ENCODE data around the gene JAGN1. TPM values are rescaled to one million over a fixed set of nuclear protein-coding genes. Genes with fewer than 3 reads are reported as not detected.
"Not testable (repeated sequence)": the region's sequence is repeated elsewhere in the genome, so short reads cannot be mapped to it uniquely, and the experiment has no call there.

JAGN1 gene
- total and polyA plus RNA-seq, 4 donors = 19.8 to 34.1 (median 24.4) TPM

DNA sequence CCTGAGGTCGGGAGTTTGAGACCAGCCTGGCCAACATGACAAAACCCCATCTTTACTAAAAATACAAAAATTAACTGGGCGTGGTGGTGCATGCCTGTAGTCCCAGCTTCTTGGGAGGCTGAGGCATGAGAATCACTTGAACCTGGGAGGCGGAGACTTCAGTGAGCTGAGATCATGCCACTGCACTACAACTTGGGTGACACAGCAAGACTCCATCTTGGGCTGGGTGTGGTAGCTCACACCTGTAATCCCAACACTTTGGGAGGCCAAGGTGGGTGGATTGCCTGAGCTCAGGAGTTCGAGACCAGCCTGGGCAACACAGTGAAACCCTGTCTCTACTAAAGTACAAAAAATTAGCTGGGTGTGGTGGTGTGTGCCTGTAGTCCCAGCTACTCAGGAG lies 14.2 kb upstream of the JAGN1 start:
- H3K4me3 ChIP-seq (ENCODE audit: low read length in 2 of 2); H3K27ac ChIP-seq (ENCODE audit: low read depth in 1 of 2, low read length in 2 of 2); intact Hi-C loops (cut with DNase I); ATAC-seq (ENCODE audit: low FRiP score); H3K36me3 ChIP-seq (ENCODE audit: control insufficient read depth in 1 of 2, insufficient read depth in 2 of 2, low read length in 1 of 2); H3K4me1 ChIP-seq (ENCODE audit: control insufficient read depth in 1 of 2, insufficient read depth in 2 of 2, low read length in 2 of 2); H3K27me3 ChIP-seq (ENCODE audit: control insufficient read depth in 1 of 2, insufficient read depth in 2 of 2, low read length in 1 of 2); H3K9me3 ChIP-seq (ENCODE audit: control insufficient read depth, low read length): not testable (repeated sequence)
- DNase-seq = peak in 1 of 2 donors; percentile 8
- WGBS, 2 donors = 87 to 89% methylated on average over 4 of the region's 4 CpGs

DNA sequence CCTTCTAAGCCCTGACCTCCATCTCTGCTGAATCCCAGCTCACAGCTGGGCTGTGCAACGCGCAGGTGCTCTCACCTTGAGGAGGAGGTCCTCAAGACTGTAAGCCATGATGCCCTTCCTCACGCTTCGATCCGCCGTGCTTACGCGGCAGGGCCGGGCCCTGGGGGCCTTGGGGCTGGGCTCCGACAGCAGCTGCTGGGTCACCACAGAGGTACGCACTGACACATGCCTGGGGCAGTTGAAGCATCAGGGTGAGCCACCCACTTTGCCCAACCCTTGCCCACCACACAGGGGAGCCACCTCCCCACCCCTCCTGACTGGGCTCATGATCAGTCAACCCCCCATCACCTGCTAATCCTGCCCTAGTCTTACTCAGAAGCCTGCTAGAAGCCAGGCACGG lies 13.4 kb upstream of the JAGN1 start:
- intact Hi-C loops (cut with DNase I) = no loop called here
- no peaks in the 10 kb centered on the region for H3K36me3 ChIP-seq (ENCODE audit: control insufficient read depth in 1 of 2, insufficient read depth in 2 of 2, low read length in 1 of 2)
- WGBS, 2 donors = 89% methylated on average over 12 of the region's 12 CpGs
- ATAC-seq (ENCODE audit: low FRiP score) (no peak), DNase-seq (peak in 1 of 2 donors; percentile 44)
- no peak overlapping the region for H3K27ac ChIP-seq (ENCODE audit: low read depth in 1 of 2, low read length in 2 of 2)
- no peaks in the 10 kb centered on the region for H3K9me3 ChIP-seq (ENCODE audit: control insufficient read depth, low read length)
- H3K4me3 ChIP-seq (ENCODE audit: low read length in 2 of 2) = no peak overlapping the region
- no peaks in the 10 kb centered on the region for H3K27me3 ChIP-seq (ENCODE audit: control insufficient read depth in 1 of 2, insufficient read depth in 2 of 2, low read length in 1 of 2)
- no peaks in the 10 kb centered on the region for H3K4me1 ChIP-seq (ENCODE audit: control insufficient read depth in 1 of 2, insufficient read depth in 2 of 2, low read length in 2 of 2)

DNA sequence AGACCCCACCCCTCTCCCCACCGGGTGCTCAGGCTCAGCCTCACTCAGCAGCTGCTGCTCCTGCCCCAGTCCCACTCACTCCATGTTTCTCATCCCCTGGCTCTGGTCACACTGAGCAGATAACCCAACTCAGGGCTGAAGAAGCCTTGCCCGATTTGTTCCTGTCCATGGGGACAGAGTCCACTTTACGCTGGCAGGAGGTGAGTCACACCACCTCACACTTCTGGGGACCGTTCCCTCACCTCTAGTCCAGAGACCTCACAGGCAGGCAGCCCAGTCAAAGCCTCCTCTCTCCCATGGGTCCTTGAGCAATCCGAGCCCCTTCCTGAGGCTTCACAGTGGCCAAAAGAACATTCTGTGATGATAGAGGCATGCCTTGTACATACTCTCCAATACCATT lies 11.7 kb upstream of the JAGN1 start:
- intact Hi-C loops (cut with DNase I) = no loop called here
- Histone ChIP-seq H3K27ac (ENCODE audit: low read depth in 1 of 2, low read length in 2 of 2) (no peak overlapping the region), H3K27me3 (ENCODE audit: control insufficient read depth in 1 of 2, insufficient read depth in 2 of 2, low read length in 1 of 2) (no peaks in the 10 kb centered on the region), H3K9me3 (ENCODE audit: control insufficient read depth, low read length) (no peaks in the 10 kb centered on the region), H3K4me1 (ENCODE audit: control insufficient read depth in 1 of 2, insufficient read depth in 2 of 2, low read length in 2 of 2) (no peaks in the 10 kb centered on the region), H3K36me3 (ENCODE audit: control insufficient read depth in 1 of 2, insufficient read depth in 2 of 2, low read length in 1 of 2) (no peaks in the 10 kb centered on the region), H3K4me3 (ENCODE audit: low read length in 2 of 2) (no peak overlapping the region)
- ATAC-seq (ENCODE audit: low FRiP score) (no peak), DNase-seq (peak in 1 of 2 donors; percentile 55)
- 74% methylated on average over 5 of the region's 5 CpGs for WGBS, 2 donors

DNA sequence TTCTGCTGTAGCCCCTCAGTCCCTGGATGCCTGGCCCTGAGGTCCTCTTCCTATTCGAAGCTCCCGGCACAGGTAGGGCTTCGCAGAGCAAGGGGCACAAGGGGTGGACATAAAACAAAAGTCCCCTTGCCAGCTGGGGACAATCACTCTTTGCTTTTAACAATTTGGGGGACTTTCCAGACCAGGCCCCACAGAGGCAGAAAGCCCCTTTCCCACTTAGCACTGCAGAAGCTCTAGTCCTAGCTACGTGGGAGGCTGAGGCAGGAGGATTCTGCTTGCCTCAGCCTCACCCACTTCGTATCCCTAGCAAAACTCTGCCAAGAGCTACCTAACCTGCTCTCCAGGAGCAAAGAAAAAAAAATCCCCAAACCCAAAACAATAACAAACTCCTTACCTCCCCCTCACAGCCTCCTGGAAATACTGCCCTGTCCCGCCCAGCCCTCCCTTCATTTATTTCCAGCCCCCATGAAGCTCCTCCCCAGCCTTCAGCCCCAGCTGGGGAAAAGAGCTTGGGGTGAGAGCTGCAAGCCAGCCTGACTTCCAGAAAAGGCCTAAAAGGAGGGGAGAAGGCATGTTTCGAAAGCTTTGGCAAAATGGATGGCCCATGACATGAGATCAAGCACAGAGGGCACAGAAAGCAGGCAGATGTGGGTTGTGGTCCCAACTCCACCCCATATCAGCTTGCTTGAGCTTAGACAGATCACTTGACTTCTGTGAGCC lies 10.4 kb upstream of the JAGN1 start, which contains the start of gene CIDEC:
Gene CIDEC (minus strand): TSS at position 424 of the 720 bp plus-strand sequence. CDS start 1,767 bp downstream, outside the sequence.
- ATAC-seq (ENCODE audit: low FRiP score) (no peak), DNase-seq (peak in 1 of 2 donors; percentile 27)
- Histone ChIP-seq H3K9me3 (ENCODE audit: control insufficient read depth, low read length) (no peaks in the 10 kb centered on the region), H3K4me1 (ENCODE audit: control insufficient read depth in 1 of 2, insufficient read depth in 2 of 2, low read length in 2 of 2) (no peaks in the 10 kb centered on the region), H3K36me3 (ENCODE audit: control insufficient read depth in 1 of 2, insufficient read depth in 2 of 2, low read length in 1 of 2) (no peaks in the 10 kb centered on the region), H3K4me3 (ENCODE audit: low read length in 2 of 2) (no peak within 1 kb of the TSS), H3K27ac (ENCODE audit: low read depth in 1 of 2, low read length in 2 of 2) (no peak within 1 kb of the TSS), H3K27me3 (ENCODE audit: control insufficient read depth in 1 of 2, insufficient read depth in 2 of 2, low read length in 1 of 2) (no peaks in the 10 kb centered on the region)
- intact Hi-C loops (cut with DNase I) = no loop called here
- WGBS, 2 donors = 87 to 88% methylated on average over 7 of the region's 7 CpGs

DNA sequence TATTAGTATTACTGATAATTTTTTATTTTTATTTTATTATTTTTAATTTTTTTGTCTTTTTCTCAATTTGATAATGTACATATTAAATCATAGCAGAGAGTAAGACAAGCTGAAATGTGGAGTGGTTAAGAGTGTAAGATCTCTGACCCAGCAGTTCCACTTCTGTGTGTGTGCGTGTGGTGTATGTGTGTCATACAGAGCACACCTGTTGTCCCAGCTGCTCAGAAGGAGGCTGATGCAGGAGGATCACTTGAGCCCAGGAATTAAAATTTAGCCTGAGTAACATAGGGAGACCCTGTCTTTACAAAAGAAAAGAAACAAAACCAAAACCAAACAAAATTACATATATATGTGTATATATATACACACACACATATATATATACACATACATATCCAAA lies 9.0 kb upstream of the JAGN1 start:
- intact Hi-C loops (cut with DNase I) = no loop called here
- DNase-seq (peak in 1 of 2 donors; percentile 6), ATAC-seq (ENCODE audit: low FRiP score) (no peak)
- no peaks in the 10 kb centered on the region for H3K27me3 ChIP-seq (ENCODE audit: control insufficient read depth in 1 of 2, insufficient read depth in 2 of 2, low read length in 1 of 2)
- H3K36me3 ChIP-seq (ENCODE audit: control insufficient read depth in 1 of 2, insufficient read depth in 2 of 2, low read length in 1 of 2) = no peaks in the 10 kb centered on the region
- 91 to 93% methylated on average over 1 of the region's 1 CpG for WGBS, 2 donors
- no peak overlapping the region for H3K27ac ChIP-seq (ENCODE audit: low read depth in 1 of 2, low read length in 2 of 2)
- no peaks in the 10 kb centered on the region for H3K9me3 ChIP-seq (ENCODE audit: control insufficient read depth, low read length)
- no peaks in the 10 kb centered on the region for H3K4me1 ChIP-seq (ENCODE audit: control insufficient read depth in 1 of 2, insufficient read depth in 2 of 2, low read length in 2 of 2)
- no peak overlapping the region for H3K4me3 ChIP-seq (ENCODE audit: low read length in 2 of 2)

DNA sequence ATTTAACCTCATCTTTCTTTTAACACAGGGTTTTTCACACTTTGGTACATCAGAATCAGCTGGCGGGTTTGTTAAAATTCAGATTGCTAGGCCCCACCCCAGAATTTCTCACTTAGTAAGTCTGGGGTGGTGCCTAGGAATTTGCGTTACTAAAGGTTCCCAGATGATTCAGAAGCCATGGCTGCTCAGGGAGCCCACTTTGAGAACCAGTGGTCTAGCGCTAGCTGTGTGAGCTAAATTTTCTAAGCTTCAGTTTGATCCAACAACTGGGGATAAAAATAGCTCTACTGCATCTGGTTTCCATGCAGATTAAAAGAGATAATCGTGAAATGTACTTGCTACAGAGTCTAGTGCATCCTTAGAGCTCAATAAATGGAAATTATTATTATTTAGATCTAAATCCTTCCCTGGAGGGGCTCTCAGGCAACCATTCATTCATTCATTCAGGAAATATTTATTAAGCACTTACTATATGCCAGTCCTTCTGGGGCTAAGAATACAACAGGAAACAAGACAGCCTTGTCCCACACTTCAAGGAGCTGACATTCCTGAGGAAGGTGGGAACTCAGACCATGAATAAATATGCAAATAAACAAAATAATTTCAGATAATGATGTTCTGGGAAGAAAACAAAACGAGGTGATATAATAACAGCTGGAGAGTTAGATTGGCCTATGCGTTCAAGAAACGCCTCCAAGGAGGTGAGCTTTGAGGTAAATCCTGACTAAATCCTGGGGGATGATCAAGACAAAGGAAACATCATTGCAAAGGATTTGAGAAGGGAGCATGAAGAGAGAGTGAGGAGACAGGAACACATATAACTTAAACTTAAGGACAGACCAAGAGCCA lies 6.5 kb upstream of the JAGN1 start:
- DNase-seq (no peak), ATAC-seq (ENCODE audit: low FRiP score) (no peak)
- Histone ChIP-seq H3K27me3 (ENCODE audit: control insufficient read depth in 1 of 2, insufficient read depth in 2 of 2, low read length in 1 of 2) (no peaks in the 10 kb centered on the region), H3K36me3 (ENCODE audit: control insufficient read depth in 1 of 2, insufficient read depth in 2 of 2, low read length in 1 of 2) (no peaks in the 10 kb centered on the region), H3K27ac (ENCODE audit: low read depth in 1 of 2, low read length in 2 of 2) (no peak overlapping the region), H3K4me3 (ENCODE audit: low read length in 2 of 2) (no peak overlapping the region), H3K4me1 (ENCODE audit: control insufficient read depth in 1 of 2, insufficient read depth in 2 of 2, low read length in 2 of 2) (no peaks in the 10 kb centered on the region), H3K9me3 (ENCODE audit: control insufficient read depth, low read length) (no peaks in the 10 kb centered on the region)
- WGBS, 2 donors = 67 to 68% methylated on average over 7 of the region's 7 CpGs
- intact Hi-C loops (cut with DNase I) = no loop called here

DNA sequence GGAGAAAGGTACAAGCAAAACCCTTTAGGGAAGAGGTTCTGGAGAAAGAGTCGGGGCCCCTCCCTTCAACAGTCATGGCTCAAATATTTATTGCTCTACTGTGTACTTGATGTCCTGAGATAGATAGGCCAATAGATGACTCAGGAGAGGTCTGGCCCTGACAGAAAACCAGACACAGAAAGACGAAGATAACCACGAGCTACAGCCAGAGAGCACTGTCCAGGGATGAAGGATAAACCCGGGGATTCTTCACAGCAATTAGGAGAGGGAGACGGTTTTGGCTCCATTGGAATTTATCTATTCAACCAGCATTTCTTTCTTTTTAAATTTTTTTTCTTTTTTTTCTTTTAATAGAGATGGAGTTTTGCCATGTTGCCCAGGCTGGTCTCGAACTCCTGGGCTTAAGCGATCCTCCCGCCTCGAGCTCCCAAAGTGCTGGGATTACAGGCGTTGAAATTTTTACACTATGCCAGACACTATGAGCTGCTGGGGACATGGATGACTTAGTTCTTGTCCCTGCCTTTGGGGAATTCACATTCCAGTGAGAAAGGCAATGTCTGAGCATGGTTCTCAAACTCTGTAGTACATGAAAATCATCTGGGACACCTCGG lies 5.8 kb upstream of the JAGN1 start:
- WGBS, 2 donors = 80 to 82% methylated on average over 11 of the region's 11 CpGs
- DNase-seq = no peak
- ATAC-seq (ENCODE audit: low FRiP score) = no peak
- Histone ChIP-seq H3K27me3 (ENCODE audit: control insufficient read depth in 1 of 2, insufficient read depth in 2 of 2, low read length in 1 of 2) (no peaks in the 10 kb centered on the region), H3K4me1 (ENCODE audit: control insufficient read depth in 1 of 2, insufficient read depth in 2 of 2, low read length in 2 of 2) (no peaks in the 10 kb centered on the region), H3K4me3 (ENCODE audit: low read length in 2 of 2) (no peak overlapping the region), H3K9me3 (ENCODE audit: control insufficient read depth, low read length) (no peaks in the 10 kb centered on the region), H3K36me3 (ENCODE audit: control insufficient read depth in 1 of 2, insufficient read depth in 2 of 2, low read length in 1 of 2) (no peaks in the 10 kb centered on the region), H3K27ac (ENCODE audit: low read depth in 1 of 2, low read length in 2 of 2) (no peak overlapping the region)
- intact Hi-C loops (cut with DNase I) = no loop called here

DNA sequence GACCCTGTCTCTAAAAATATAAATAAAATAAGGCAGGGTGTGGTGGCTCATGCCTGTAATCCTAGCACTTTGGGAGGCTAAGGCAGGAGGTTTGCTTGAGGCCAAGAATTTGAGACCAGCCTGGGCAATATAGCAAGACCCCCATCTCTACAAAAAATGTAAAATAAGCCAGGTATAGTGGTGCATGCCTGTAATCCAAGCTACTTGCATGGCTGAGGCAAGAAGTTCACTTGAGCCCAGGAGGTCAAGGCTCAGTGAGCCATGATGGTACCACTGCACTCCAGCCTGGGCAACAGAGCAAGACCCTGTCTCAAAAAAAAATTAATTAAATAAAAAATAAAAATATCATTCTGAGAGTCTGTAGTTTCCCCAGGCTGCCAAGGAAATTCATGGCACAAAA lies 4.1 kb upstream of the JAGN1 start:
- no peak for ATAC-seq (ENCODE audit: low FRiP score)
- Histone ChIP-seq H3K9me3 (ENCODE audit: control insufficient read depth, low read length) (no peaks in the 10 kb centered on the region), H3K27me3 (ENCODE audit: control insufficient read depth in 1 of 2, insufficient read depth in 2 of 2, low read length in 1 of 2) (no peaks in the 10 kb centered on the region), H3K36me3 (ENCODE audit: control insufficient read depth in 1 of 2, insufficient read depth in 2 of 2, low read length in 1 of 2) (no peaks in the 10 kb centered on the region), H3K4me1 (ENCODE audit: control insufficient read depth in 1 of 2, insufficient read depth in 2 of 2, low read length in 2 of 2) (no peaks in the 10 kb centered on the region), H3K4me3 (ENCODE audit: low read length in 2 of 2) (no peak overlapping the region), H3K27ac (ENCODE audit: low read depth in 1 of 2, low read length in 2 of 2) (no peak overlapping the region)
- intact Hi-C loops (cut with DNase I) = no loop called here
- no peak for DNase-seq

Data from aorta (tissue), 5 donors.